ENCODE data around the gene APOO.

Gene APOO

DNA sequence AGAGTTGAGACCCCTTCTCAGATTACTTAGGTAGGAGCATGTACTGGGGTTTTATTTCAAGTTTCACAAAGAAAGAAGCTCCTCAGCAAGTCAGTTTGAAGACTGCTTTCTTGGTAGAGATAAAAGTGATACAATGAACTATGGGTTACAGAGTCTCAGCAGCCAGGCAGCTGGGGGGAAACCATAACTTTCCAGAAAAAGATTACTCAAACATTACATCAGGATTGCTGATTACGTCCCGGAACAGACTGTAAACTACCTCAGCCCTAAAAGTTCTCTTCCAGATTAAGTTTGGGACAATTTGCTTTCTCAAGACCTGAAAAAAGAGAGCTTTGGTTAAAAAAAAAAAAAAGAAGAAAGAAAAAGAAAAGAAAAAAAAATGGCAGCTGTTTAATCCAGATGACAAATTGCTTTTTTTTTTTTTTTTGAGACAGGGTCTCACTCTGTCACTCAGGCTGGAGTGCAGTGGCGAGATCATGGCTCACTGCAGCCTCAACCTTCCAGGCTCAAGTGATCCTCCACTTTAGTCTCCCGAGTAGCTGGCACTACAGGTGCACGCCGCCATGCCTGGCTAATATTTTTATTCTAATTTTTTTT lies 108.2 kb downstream of the APOO start:
- TF ChIP-seq, protein P1, sequence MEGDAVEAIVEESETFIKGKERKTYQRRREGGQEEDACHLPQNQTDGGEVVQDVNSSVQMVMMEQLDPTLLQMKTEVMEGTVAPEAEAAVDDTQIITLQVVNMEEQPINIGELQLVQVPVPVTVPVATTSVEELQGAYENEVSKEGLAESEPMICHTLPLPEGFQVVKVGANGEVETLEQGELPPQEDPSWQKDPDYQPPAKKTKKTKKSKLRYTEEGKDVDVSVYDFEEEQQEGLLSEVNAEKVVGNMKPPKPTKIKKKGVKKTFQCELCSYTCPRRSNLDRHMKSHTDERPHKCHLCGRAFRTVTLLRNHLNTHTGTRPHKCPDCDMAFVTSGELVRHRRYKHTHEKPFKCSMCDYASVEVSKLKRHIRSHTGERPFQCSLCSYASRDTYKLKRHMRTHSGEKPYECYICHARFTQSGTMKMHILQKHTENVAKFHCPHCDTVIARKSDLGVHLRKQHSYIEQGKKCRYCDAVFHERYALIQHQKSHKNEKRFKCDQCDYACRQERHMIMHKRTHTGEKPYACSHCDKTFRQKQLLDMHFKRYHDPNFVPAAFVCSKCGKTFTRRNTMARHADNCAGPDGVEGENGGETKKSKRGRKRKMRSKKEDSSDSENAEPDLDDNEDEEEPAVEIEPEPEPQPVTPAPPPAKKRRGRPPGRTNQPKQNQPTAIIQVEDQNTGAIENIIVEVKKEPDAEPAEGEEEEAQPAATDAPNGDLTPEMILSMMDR (IDR thresholded peaks at IDR 0.05; ENCODE audit: control insufficient read depth, extremely low read depth, insufficient read depth), result no peak
- no peak overlapping the region for H3K4me3 ChIP-seq (ENCODE audit: low read depth, low read length)
- DNase-seq (ENCODE audit: low read depth), result no peak

DNA sequence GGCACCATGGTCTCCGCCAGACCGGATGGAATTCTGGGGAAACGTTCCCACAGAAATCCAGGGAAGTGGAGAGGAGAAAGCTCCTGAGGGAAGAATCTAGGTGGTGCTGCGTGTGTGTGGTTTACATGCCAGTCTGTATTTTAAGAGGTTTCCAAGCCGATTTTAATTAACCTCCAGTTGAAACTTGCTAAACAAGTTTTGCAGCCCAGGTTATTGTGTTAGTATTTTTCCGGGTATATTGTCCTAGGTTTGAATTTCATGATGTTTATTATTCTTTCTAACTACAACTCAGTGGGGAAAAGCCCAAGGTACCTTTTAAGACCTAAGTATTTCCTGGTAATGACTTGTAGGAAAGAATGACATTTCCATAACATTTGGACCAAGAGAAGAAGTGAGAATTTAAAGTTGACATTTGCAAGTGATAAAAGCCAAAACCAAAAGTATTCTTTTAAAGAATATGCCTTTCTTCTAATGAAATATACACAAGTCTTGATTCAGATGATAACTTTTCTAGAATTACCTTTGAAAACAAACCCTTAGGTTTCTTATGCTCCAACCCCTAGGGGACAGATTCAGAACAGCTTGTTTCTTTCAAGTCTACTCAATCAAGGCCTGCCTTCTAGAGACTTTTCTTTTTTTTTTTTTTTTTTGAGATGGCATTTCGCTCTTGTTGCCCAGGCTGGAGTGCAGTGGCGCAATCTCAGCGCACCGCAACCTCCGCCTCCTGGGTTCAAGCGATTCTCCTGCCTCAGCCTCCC lies 110.2 kb downstream of the APOO start:
- no peak overlapping the region for H3K4me3 ChIP-seq (ENCODE audit: low read depth, low read length)
- DNase-seq (ENCODE audit: low read depth), result peak; percentile 87
- TF ChIP-seq, protein P1 (IDR thresholded peaks at IDR 0.05; ENCODE audit: control insufficient read depth, extremely low read depth, insufficient read depth), result no peak

DNA sequence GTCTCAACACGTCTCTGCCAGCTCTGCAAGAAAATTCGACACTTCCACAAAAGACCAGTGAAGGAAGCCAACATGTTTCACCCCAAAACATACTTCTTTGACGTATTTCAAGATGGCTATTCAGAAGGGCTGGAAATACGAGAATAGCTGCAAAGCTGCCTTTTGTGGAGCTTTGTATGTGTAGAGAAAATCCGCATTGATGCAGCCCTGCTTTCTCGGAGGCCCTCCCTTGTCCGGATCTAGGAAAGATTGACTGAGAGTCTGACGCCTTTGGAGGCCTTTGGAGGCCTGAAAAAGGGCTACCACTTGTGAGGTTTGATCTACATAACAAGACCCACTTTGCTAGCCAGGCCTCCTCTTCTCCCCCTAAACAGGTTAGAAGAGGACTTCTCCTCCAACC lies 112.5 kb downstream of the APOO start:
- DNase-seq (ENCODE audit: low read depth), result no peak
- H3K4me3 ChIP-seq (ENCODE audit: low read depth, low read length), result no peak overlapping the region
- TF ChIP-seq, protein P1 (IDR thresholded peaks at IDR 0.05; ENCODE audit: control insufficient read depth, extremely low read depth, insufficient read depth), result no peak

DNA sequence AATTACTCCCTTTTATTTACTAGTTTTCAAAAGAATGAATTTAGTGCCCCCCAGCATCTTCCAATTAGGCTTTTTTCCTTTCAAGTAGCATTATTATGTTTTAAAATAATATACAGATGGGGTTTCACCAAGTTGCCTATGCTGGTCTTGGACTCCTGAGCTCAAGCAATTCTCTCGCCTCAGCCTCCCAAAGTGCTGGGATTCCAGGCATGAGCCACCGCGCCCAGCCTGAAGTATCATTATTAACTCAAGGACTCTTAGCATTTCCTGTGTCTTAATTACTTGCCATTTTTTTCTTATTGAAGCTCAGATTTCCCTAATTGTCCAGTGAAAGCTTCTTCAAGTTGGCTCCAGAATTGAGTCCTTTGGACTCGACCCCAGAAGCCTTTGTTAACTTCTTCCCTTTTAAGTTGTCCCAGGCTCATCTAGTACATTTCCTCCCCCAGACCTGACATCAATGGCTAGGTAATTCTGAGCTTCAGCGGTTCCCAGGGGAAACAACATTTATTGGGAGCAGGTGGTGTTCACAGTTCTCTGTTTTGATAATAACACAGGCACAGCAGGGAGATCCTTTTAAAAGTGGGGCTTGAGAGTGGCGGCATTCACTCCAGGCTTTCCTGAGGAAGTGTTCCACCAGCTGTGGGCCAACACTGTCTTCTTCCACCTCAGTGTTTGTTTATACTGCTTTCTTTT lies 114.7 kb downstream of the APOO start:
- TF ChIP-seq, protein P1 (IDR thresholded peaks at IDR 0.05; ENCODE audit: control insufficient read depth, extremely low read depth, insufficient read depth), result no peak
- no peak overlapping the region for H3K4me3 ChIP-seq (ENCODE audit: low read depth, low read length)
- DNase-seq (ENCODE audit: low read depth), result no peak

DNA sequence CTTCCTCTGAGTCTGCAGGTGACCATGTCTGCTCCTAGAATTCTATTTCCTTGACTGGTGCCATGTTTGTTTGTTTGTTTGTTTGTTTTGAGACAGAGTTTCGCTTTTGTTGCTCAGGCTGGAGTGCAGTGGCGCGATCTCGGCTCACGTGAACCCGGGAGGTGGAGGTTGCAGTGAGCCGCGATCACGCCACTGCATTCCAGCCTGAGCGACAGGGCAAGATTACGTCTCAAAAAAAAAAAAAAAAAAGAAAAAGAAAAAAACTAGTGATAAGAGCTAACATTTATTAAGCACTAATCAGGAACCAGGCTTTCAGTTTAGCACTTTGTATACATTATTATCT lies 117.6 kb downstream of the APOO start:
- no peak for DNase-seq (ENCODE audit: low read depth)
- H3K4me3 ChIP-seq (ENCODE audit: low read depth, low read length), result no peak overlapping the region
- TF ChIP-seq, protein P1 (IDR thresholded peaks at IDR 0.05; ENCODE audit: control insufficient read depth, extremely low read depth, insufficient read depth), result no peak

DNA sequence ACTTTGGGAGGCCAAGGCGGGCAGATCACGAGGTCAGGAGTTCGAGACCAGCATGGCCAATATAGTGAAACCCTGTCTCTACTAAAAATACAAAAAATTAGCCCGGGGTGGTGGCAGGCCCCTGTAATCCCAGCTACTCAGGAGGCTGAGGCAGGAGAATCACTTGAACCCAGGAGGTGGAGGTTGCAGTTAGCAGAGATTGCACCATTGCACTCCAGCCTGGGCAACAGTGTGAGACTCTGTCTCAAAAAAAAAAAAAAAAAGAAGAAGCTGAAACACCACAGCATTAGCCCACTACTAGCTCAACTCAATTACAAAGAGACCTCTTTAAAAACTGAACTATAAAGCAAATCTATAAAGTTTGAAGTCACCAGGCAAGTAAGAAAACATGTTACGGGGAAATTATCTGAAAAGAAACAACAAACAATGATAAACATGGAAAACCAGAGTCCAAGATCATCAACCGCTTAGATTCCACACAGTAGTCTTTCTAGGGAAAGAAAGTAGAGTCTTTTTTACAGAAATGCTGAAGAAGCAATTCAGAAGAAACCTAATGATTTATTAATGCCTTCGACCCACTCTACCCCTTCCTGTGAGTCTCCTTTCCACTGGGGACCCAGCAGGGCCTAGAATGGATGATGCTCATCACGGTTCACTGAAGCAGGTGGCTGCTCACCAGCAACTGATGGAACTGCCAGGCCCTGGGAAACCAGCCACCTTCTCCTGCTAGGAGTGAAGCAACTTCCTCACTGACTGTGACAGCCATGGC lies 118.2 kb downstream of the APOO start:
- no peak overlapping the region for H3K4me3 ChIP-seq (ENCODE audit: low read depth, low read length)
- TF ChIP-seq, protein P1 (IDR thresholded peaks at IDR 0.05; ENCODE audit: control insufficient read depth, extremely low read depth, insufficient read depth), result no peak
- no peak for DNase-seq (ENCODE audit: low read depth)
